LoVo (cell line): Measurements from ENCODE around the gene ABCC2.
"Not testable (repeated sequence)": the region's sequence is repeated elsewhere in the genome, so short reads cannot be mapped to it uniquely, and the experiment has no call there.

ENCODE experiments used
- DNase-seq: peaks from one replicate; pipeline ENCODE4 v3.0.0-alpha.2; 2016; ENCODE audit warnings: low spot score

The ABCC2 gene

GRCh38 chr10:99853655-99854054, 71.2 kb downstream of the ABCC2 start:
- DNase-seq, result no peak

- no peak for DNase-seq
These were observed 72.4 kb downstream of the ABCC2 start for GRCh38 chr10:99854860-99855259.

DNA sequence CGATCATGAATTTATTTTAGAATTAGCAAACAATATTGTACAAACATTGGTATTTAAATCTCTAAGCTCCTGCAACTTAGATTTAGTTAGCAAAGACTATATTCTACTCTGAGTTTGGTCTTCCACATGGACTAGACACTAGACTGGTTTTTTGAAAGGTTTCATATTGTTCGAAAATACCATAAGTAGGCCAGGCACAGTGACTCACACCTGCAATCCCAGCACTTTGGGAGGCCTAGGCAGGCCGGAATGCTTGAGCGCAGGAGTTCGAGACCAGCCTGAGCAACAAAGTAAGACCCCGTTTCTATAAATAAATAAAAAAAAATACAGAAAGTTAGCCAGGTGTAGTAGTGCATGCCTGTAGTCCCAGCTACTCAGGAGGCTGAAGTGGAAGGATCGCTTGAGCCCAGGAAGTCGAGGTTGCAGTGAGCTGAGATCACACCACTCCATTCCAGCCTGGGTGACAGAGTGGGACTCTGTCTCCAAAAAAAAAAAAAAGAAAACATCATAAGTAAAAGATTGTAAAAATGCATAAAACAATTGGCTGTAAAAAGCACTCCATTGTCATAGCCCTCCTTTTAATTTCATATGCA, 73.1 kb downstream of the ABCC2 start:
- DNase-seq, result no peak

DNA sequence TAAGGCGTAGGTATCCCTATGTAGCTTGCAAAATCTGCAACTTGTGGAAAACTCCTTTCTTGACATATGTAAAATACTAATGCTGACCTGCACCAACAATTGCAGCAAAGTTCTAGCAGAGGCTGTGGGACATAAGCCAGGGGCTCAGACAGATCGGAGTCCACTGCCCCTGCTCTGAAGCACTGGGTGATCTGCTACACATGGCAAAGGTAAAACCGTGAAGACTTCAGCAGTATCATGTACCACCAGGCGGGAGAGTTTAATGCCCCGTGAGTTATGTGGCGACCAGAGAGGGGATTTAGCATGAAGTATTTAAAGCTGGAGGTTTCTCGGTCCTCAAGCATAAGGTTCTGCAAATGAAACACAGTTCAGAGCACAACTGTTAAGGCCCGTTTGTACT, 76.4 kb downstream of the ABCC2 start:
- DNase-seq, result no peak

- peak; percentile 22 for DNase-seq
These were observed 77.1 kb downstream of the ABCC2 start for GRCh38 chr10:99859585-99859984.

GRCh38 chr10:99860466-99860865, 78.0 kb downstream of the ABCC2 start:
- DNase-seq, result no peak

- DNase-seq, result not testable (repeated sequence)
These were observed 81.2 kb downstream of the ABCC2 start for GRCh38 chr10:99863535-99864240.

DNA sequence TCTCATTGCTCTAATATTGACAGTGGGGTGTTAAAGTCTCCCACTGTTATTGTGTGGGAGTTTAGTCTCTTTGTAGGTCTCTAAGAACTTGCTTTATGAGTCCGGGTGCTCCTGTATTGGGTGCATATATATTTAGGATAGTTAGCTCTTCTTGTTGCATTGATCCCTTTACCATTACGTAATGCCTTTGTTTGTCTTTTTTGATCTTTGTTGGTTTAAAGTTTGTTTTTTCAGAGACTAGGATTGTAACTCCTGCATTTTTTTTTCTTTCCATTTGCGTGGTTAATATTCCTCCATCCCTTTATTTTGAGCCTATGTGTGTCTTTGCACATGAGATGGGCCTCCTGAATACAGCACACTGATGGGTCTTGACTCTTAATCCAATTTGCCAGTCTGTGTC, 84.8 kb downstream of the ABCC2 start:
- not testable (repeated sequence) for DNase-seq

- DNase-seq, result no peak
These were observed 87.2 kb downstream of the ABCC2 start for GRCh38 chr10:99869581-99870122.

DNA sequence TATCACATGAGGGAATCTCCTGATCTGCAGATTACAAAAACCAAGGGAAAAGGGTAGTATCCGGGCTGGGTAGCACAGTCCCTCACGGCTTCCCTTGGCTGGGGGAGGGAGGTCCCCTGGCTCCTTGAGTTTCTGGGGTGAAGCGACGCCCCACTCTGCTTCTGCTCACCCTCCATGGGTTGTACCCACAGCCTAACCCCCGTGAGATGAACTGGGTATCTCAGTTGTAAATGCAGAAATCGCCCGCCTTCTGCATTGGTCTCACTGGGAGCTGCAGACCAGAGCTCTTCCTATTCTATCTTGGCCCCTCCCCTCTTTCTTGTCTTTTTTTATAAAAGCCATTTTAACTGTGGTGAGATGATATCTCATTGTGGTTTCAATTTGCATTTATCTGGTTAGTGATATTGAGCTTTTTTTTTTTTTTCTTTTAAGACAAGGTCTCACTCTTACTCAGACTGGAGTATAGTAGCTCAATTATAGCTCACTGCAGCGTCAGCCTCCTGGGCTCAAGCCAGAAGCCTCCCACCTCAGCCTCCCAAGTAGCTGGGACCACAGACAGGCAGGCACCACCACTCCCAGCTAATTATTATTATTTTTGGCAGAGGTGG, 87.8 kb downstream of the ABCC2 start:
- no peak for DNase-seq

- DNase-seq, result no peak
These were observed 90.1 kb downstream of the ABCC2 start for GRCh38 chr10:99872367-99873162.

GRCh38 chr10:99873846-99874245, 91.4 kb downstream of the ABCC2 start:
- DNase-seq, result no peak

DNA sequence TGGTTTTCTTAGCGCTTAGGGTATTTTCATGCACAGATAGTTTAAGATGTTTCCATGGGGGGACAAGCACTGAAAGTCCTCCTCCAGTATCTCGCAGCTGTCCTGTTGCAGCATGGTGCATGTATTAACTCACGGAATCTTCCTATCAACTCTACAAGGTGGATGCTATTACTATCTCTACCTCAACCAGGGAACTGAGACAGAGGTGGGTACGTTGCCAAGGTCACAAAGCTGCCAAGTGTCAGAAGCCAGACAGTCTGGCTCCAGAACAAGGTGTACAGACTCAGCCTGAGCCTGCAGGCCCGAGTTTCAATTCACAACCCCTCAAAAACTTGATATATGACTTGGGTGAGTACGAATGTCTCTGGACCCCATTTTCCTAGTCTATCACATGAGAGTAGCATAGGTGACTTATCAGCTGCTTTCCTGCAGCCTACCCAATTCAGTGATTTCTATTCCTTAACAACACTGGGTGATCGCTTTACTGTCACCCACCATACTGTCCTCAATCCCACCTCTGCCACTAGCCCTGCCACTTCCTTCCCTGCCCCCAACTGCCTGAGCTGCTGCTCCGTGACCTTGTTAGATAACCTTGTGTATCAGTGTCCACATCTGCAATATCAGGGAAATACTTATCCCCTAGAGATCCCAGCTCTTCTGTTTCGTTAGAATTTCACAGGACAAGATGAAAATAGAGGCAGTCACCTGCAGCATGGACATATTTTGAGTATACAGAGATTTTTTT, 92.1 kb downstream of the ABCC2 start:
- no peak for DNase-seq

DNA sequence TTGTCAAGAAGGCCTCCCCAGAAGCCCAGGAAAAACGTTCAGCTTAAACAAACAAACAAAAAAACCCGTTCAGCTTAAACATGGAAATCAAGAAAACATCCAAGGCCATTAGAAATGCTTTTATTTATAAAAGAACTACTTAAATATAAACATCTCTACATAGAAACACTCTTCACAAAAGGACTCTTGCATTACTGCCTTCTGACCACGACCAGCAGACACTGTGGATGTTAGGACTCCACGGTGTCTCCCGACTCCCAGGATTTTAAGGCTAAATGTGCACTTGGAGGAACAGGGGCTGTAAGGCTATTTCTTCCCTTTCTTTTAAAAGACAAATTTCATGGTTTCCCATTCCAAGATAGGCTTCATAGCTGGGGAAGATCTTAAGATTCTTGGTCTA, 93.0 kb downstream of the ABCC2 start:
- no peak for DNase-seq

DNA sequence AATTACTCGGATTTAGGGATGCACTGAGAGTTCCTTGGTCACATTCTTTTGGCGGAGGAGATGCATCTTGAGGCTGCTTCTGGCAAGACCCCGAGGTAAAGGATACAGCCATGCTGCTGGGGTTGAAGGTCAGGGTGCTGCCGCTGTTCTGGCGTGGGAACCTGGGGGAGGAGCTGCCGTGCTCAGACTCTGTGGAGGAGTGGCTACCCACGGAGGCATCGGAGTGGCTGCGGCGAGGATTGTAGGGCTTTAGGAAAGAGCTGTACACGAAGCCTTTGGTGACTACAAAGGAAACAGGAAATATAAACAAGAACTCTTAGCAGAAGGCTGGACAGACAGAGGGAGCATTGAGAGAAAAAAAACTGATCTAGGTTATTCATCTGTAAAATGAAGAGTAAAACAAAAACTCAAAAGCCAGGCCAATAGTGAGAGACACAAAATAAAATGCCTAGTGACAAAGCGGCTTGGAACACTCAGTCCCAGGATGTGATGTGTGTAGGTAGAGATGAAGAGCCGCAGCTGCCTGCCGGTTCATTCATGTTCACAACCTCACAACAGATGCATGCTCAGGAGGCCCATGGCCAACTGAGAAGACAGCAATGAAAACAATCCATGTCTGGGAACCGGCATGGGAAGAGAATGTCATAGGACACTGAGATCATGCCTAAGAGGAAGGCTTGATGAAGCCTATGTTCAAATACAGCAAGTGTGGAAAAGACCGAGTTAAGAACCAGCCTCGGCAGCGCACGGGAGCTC, 97.8 kb downstream of the ABCC2 start:
- DNase-seq, result no peak

DNA sequence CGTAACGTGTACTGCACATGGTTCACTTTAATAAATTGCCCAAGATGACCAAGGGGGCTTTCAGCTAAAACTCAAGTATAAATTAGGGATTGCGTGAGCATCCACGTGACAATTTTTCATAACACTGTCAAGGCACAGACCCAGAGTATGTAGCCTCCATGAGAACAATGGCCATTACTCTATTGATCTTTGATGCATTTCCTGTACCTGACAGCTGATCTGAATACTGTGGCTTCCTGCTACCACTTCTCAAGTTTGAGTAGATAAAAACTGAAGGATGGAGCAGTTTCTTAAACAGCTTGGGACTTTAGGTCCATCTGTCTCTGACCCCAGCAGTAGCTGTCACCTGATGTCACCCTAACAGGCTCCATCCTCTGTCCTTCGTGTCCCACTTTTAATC, 98.9 kb downstream of the ABCC2 start:
- DNase-seq, result no peak

DNA sequence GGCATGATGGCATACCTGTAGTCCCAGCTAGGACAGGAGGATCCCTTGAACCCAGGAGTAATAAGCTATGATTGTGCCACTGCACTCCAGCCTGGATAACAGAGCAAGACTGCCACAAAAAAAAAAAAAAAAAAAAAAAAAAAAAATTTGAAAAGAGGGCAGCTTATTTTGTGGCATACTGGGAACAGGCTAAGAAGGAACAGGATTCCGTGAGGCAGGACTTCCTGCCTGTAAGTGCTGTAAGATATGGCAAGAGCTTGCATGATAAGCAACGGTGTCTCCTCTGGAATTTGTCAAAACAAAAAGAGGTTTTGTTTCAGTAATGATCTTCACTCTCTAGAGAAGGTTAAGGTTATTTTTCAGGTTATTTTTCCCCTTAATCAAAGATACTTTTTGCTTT, 101.1 kb downstream of the ABCC2 start:
- no peak for DNase-seq

GRCh38 chr10:99888622-99889021, 106.2 kb downstream of the ABCC2 start:
- DNase-seq, result no peak

DNA sequence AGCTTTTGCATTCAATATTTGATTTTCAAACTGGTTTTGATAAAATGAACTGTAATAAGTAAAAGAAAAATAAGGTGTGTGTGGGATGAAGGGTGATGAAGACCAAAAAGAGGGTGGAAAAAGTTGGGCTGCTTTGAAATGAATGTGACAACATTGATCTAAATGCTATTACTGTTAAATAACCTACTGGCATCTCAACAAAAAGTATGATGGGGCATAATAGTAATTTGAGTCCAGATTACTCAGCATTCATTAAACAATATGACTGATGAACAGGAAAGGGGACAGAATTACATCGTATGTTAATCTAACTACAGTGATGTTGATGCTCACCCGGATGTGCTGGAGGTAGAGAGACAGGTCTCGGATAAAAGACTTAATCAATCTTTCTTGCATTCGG, 112.2 kb downstream of the ABCC2 start:
- DNase-seq, result no peak

- DNase-seq, result not testable (repeated sequence)
These were observed 112.6 kb downstream of the ABCC2 start for GRCh38 chr10:99895066-99895465.

DNA sequence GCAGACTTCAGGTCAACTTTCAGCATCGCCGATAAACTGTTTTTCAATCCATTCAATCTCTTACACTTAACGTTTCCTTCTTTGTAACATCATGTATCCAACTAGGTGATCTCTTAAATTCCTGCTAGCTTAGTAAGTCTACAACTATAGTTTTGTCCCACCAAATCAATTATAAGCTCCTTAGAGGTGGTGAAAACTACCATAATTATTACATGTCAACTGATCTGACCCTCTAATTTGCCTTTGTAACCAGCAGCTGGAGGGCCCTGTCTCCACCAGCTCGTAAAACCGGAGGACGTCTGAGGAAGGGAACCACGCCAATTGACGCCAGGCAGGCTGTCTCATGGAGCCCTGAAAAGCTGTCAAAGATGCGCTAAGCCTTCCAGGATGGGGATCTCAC, 113.4 kb downstream of the ABCC2 start:
- DNase-seq, result no peak
